GM12878 (cell line): ENCODE results near the gene ANKRD16. TPM values are rescaled to one million over a fixed set of nuclear protein-coding genes. Genes with fewer than 3 reads are reported as not detected.

Experiments used
- BCL11A ChIP-seq: IDR thresholded peaks from 2 replicates; pipeline ENCODE4 v1.6.1; 2011; ENCODE audit warnings: low read depth, low read length
- CEBPB ChIP-seq, 2 experiments: fragments of 150-350 bp in 1 of 2; IDR thresholded peaks; 2 replicates each; pipeline ENCODE4 v1.6.1; 2012 to 2014; ENCODE audit warnings: low read depth in 2 of 2, low read length in 2 of 2, borderline replicate concordance in 1 of 2, inconsistent platforms in 1 of 2
- EP300 ChIP-seq, 2 experiments: fragments of 150-350 bp in 1 of 2; IDR thresholded peaks; 2 replicates each; pipeline ENCODE4 v1.6.1; 2011 to 2012; ENCODE audit warnings: low read depth in 2 of 2, low read length in 2 of 2, borderline replicate concordance in 1 of 2, improper control_type of control experiment in 1 of 2, inconsistent platforms in 1 of 2; ENCODE audit not compliant: control insufficient read depth in 1 of 2
- HCFC1 ChIP-seq: fragments of 150-350 bp; IDR thresholded peaks from 2 replicates; pipeline ENCODE4 v1.6.1; 2014; ENCODE audit warnings: low read length
- IKZF2 ChIP-seq, 2 experiments: fragments of 450-650 bp; IDR thresholded peaks; 2 replicates each; pipeline ENCODE4 v1.6.1; 2017; ENCODE audit warnings: mild to moderate bottlenecking in 2 of 2, moderate library complexity in 2 of 2
- JUNB ChIP-seq: IDR thresholded peaks from 2 replicates; pipeline ENCODE4 v1.6.1; 2016; ENCODE audit warnings: antibody characterized with exemption, mild to moderate bottlenecking
- MTA2 ChIP-seq: fragments of 450-650 bp; IDR thresholded peaks from 2 replicates; pipeline ENCODE4 v1.6.1; 2016; ENCODE audit warnings: low read depth, mild to moderate bottlenecking, moderate library complexity
- MYC ChIP-seq: IDR thresholded peaks from 2 replicates; pipeline ENCODE4 v1.6.1; 2011; ENCODE audit warnings: mild to moderate bottlenecking, low read length, moderate library complexity, inconsistent platforms; ENCODE audit not compliant: insufficient read depth, insufficient replicate concordance, insufficient read length, severe bottlenecking
- PAX5 ChIP-seq: IDR thresholded peaks from 2 replicates; pipeline ENCODE4 v1.6.1; 2011; ENCODE audit warnings: low read depth, low read length, borderline replicate concordance
- PAX8 ChIP-seq: fragments of 450-650 bp; IDR thresholded peaks from 2 replicates; pipeline ENCODE4 v1.6.1; 2017; ENCODE audit warnings: mild to moderate bottlenecking, moderate library complexity
- POLR2AphosphoS5 ChIP-seq: IDR thresholded peaks from 2 replicates; pipeline ENCODE4 v1.6.1; 2011; ENCODE audit warnings: mild to moderate bottlenecking, low read length, inconsistent platforms
- POU2F2 ChIP-seq: IDR thresholded peaks from 3 replicates; pipeline ENCODE4 v1.6.1; 2011; ENCODE audit warnings: low read depth, mild to moderate bottlenecking, low read length, borderline replicate concordance
- RB1 ChIP-seq: fragments of 450-650 bp; formaldehyde crosslinking; IDR thresholded peaks from 2 replicates; pipeline ENCODE4 v1.6.1; 2017; ENCODE audit warnings: mild to moderate bottlenecking, borderline replicate concordance
- RBBP5 ChIP-seq: fragments of 200-600 bp; sonication (generic); conservative IDR thresholded peaks from 2 replicates; pipeline ENCODE4 v1.6.1; 2016
- SKIL ChIP-seq: fragments of 450-650 bp; IDR thresholded peaks from 2 replicates; pipeline ENCODE4 v1.6.1; 2017; ENCODE audit warnings: mild to moderate bottlenecking, low read depth, inconsistent platforms; ENCODE audit not compliant: poor library complexity, severe bottlenecking
- SMAD1 ChIP-seq: fragments of 450-650 bp; IDR thresholded peaks from 2 replicates; pipeline ENCODE4 v1.6.1; 2018; ENCODE audit warnings: mild to moderate bottlenecking, low read depth; ENCODE audit not compliant: partially characterized antibody
- SMAD5 ChIP-seq: IDR thresholded peaks from 2 replicates; pipeline ENCODE4 v1.6.1; 2016; ENCODE audit warnings: antibody characterized with exemption, low read depth
- STAT3 ChIP-seq: IDR thresholded peaks from 2 replicates; pipeline ENCODE4 v1.6.1; 2011; ENCODE audit warnings: low read depth, low read length, improper control_type of control experiment
- TBL1XR1 ChIP-seq: IDR thresholded peaks from 2 replicates; pipeline ENCODE4 v1.6.1; 2012; ENCODE audit warnings: low read depth, low read length, improper control_type of control experiment
- ZBTB33 ChIP-seq: fragments of 450-650 bp; IDR thresholded peaks from 2 replicates; pipeline ENCODE4 v1.6.1; 2017; ENCODE audit warnings: mild to moderate bottlenecking
- ZNF24 ChIP-seq: fragments of 450-650 bp; IDR thresholded peaks from 2 replicates; pipeline ENCODE4 v1.6.1; 2017; ENCODE audit warnings: antibody characterized with exemption, mild to moderate bottlenecking
- ZZZ3 ChIP-seq: IDR thresholded peaks from 2 replicates; pipeline ENCODE4 v1.6.1; 2011; ENCODE audit warnings: low read depth; ENCODE audit not compliant: control insufficient read depth, insufficient read length
- polyA plus RNA-seq, 11 experiments: library from polyadenylated mRNA; depleted of rRNA in 4 of 11; unstranded in 6 of 11; stranded (reverse) in 5 of 11; fragments of >200 nt; fragmentation: Nextera tagmentation in 4 of 11; fragmentation: Illumina TruSeq in 1 of 11; extraction: Ambion mirVana in 4 of 11; extraction: Trizol in 1 of 11; gene quantifications; 1 replicate in 1 of 11; 2 replicates in 10 of 11; pipeline versions ENCODE4 v1.2.1 to v1.2.3, GENCODE V29; 2011 to 2016; ENCODE audit warnings: inconsistent platforms in 2 of 11, missing spikeins in 2 of 11, low read depth in 1 of 11
- total RNA-seq, 4 experiments: library from RNA; depleted of rRNA in 3 of 4; stranded (reverse); fragments of >200 nt in 3 of 4; fragmentation: Illumina TruSeq in 1 of 4; extraction: Trizol in 1 of 4; gene quantifications; 2 replicates each; pipeline versions ENCODE4 v1.2.1 to v1.2.3, GENCODE V29; 2013 to 2021
- TF ChIP-seq, protein P1 (sequence below): fragments of 450-650 bp; IDR thresholded peaks from 2 replicates; pipeline ENCODE4 v1.6.1; 2016; ENCODE audit warnings: mild to moderate bottlenecking
- TF ChIP-seq, protein P2 (sequence below): fragments of 150-350 bp; IDR thresholded peaks from 2 replicates; pipeline ENCODE4 v1.6.1; 2014; ENCODE audit warnings: mild to moderate bottlenecking, low read depth, low read length

The ANKRD16 gene
- total and polyA plus RNA-seq, 10 of the 15 experiments (the other 5 are each of a cell fraction or from before 2014, with no cell fraction given), result 0.57 to 13.6 (median 4.4) TPM

DNA sequence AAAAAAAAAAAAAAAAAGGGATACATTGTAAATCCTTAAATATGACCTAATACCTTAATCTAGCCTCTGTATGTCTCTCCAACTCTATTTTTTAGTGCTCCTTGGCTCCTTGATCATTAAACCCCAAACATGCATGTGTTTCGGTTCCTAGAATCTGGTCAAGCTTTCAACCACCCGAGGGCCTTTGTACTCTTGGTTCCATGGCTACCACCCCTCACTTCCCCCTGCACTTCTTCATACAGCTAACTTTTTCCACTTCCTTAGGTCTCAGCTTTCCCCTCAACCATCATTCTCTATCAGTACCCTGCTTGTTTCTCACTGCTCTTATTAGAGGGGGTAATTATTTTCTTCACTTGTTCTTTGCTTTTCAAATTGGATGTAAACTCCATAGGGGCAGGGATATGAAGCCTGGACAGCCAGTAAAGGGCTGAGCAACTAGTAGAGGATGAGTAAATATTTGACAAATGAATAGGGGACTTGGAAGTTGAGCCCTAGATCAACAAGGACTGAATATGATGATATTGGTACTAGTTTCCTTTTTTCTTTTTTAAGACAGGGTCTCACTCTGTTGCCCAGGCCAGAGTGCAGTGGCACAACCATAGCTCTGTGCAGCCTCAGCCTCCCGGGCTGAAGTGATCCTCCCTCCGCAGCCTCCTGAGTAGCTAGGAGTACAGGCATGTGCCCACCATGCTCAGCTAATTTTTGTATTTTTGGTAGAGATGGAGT lies 72.2 kb downstream of the ANKRD16 start (continued):
- TF ChIP-seq SMAD1 (no peak), ZZZ3 (no peak), STAT3 (no peak), EP300 (IDR thresholded peaks at IDR 0.05; ENCODE audit: borderline replicate concordance in 1 of 2, control insufficient read depth in 1 of 2, low read depth in 2 of 2, low read length in 2 of 2) (0 out of 4 replicates have a peak, but pooled peaks of 1 of the 2 experiments have one; percentile 47), SMAD5 (no peak), RB1 (no peak), POU2F2 (peak; percentile 51; the same call in 1 of the 3 replicates), JUNB (peak; percentile 42; the same call in 1 of the 2 replicates), IKZF2 (IDR thresholded peaks at IDR 0.05) (peak; percentile 80 to 82; a peak in 2 of 4 replicates), RBBP5 (no peak), MTA2 (peak; percentile 81), PAX8 (no peak), SKIL (peak; percentile 56), BCL11A (peak; percentile 75), PAX5 (0 out of 2 replicates have a peak, but pooled peaks have one; percentile 17), HCFC1 (no peak), ZBTB33 (no peak), TBL1XR1 (no peak), ZNF24 (no peak), CEBPB (IDR thresholded peaks at IDR 0.05; ENCODE audit: borderline replicate concordance in 1 of 2, low read depth in 2 of 2, low read length in 2 of 2) (peak in 1 of 2 experiments; percentile 20; a peak in 1 of 4 replicates), MYC (no peak), POLR2AphosphoS5 (no peak)
- TF ChIP-seq, protein P1, sequence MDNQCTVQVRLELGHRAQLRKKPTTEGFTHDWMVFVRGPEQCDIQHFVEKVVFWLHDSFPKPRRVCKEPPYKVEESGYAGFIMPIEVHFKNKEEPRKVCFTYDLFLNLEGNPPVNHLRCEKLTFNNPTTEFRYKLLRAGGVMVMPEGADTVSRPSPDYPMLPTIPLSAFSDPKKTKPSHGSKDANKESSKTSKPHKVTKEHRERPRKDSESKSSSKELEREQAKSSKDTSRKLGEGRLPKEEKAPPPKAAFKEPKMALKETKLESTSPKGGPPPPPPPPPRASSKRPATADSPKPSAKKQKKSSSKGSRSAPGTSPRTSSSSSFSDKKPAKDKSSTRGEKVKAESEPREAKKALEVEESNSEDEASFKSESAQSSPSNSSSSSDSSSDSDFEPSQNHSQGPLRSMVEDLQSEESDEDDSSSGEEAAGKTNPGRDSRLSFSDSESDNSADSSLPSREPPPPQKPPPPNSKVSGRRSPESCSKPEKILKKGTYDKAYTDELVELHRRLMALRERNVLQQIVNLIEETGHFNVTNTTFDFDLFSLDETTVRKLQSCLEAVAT, result 0 out of 2 replicates have a peak, but pooled peaks have one; percentile 40
- TF ChIP-seq, protein P2, sequence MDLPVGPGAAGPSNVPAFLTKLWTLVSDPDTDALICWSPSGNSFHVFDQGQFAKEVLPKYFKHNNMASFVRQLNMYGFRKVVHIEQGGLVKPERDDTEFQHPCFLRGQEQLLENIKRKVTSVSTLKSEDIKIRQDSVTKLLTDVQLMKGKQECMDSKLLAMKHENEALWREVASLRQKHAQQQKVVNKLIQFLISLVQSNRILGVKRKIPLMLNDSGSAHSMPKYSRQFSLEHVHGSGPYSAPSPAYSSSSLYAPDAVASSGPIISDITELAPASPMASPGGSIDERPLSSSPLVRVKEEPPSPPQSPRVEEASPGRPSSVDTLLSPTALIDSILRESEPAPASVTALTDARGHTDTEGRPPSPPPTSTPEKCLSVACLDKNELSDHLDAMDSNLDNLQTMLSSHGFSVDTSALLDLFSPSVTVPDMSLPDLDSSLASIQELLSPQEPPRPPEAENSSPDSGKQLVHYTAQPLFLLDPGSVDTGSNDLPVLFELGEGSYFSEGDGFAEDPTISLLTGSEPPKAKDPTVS, result no peak
